Stimulated activated CD8-positive, alpha-beta memory T cell treated with anti-CD3 and anti-CD28 coated beads, Interleukin-15, amount 100 ng/mL, for 4 hours (primary cell): ENCODE data around the gene STARD9.
A peak's percentile ranks its signal among the peaks of the same experiment; 100 is the strongest.
"Not testable (repeated sequence)": the region's sequence is repeated elsewhere in the genome, so short reads cannot be mapped to it uniquely, and the experiment has no call there.

Experiments used
- DNase-seq, 2 donors: peaks; one replicate each; pipeline ENCODE4 v3.0.0-alpha.2; 2020; ENCODE audit warnings: low read depth in 2 of 2

The STARD9 gene

DNA sequence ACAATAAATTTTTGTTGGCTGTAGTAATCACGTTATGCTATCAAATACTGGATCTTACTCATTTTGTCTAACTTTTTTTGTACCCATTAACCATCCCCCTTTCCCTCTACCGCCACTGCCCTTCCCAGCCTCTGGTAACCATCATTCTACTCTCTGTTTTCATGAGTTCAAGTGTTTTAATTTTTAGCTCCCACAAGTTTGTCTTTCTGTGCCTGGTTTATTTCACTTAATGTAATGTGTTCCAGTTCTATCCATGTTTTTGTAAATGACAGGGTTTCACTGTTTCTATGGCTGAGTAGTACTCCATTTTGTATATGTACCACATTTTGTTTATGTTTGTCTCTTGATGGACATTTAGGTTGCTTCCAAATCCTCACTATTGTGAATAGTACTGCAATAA is 52.1 kb downstream of the STARD9 start:
- DNase-seq: no peak

GRCh38 chr15:42628761-42629160 is 53.4 kb downstream of the STARD9 start:
- DNase-seq: no peak

DNA sequence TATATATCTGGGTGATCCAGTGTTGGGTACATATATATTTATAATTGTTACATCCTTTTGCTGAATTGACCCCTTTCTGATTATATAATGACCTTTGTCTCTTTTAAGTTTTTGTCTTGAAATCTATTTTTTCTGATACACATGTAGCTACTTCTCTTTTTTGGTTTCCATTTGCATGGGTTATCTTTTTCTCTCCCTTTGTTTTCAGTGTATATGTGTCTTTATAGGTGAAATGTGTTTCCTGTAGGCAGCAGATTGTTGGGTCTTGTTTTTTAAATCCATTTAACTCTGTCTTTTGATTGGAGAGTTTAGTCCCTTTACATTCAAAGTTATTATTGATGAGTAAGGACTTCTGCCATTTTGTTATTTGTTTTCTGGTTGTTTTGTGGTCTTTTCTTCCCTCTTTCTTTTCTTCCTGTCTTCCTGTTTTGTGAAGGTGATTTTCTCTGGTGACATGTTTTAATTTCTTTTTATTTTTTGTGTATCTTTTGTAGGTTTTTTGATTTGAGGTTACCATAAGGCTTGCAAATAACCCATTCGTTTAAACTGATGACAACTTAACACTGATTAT is 56.8 kb downstream of the STARD9 start:
- no peak for DNase-seq

- no peak for DNase-seq
Measured at GRCh38 chr15:42640109-42640508, 64.7 kb downstream of the STARD9 start.

DNA sequence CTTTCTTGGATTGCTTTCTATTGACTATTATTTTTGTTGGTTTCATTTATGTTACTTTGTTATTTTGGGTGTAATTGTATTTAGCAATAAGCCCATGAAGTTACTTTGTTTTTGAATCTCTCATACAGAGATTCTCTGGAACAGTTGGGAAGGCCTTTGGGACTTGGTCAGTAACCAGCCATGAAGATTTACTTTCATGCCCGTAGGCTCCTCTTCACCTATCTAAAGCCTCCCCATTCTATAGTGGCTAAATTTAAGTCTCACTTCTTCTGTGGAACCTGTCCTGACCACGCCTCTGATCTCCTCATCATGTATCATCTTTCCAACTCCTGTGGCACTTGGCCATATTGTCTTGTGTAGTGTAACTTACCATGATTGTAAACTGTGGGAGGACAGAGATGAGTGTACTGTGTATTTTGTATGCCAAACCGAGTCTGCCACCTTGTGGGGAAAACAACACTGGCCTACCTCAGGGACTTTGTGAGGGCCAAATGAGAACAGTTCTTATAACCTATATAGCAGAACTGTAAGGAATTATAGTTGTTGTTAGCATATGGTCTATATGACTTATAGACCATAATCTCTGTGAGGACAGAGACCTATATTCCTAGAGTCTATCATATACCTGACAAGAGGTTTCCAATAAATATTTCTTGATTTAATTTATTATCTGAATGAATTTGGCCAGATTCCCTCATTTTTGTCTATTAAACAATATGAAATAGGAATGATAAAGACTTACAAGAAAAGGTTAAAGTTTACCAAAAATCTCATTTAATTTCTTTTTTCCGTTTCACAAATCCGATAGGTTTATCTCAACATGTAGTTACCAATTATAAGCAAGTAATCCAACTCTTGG is 75.0 kb downstream of the STARD9 start:
- DNase-seq: peak in 1 of 2 donors; percentile 18

GRCh38 chr15:42665827-42666226 is 90.4 kb downstream of the STARD9 start:
- no peak for DNase-seq

DNA sequence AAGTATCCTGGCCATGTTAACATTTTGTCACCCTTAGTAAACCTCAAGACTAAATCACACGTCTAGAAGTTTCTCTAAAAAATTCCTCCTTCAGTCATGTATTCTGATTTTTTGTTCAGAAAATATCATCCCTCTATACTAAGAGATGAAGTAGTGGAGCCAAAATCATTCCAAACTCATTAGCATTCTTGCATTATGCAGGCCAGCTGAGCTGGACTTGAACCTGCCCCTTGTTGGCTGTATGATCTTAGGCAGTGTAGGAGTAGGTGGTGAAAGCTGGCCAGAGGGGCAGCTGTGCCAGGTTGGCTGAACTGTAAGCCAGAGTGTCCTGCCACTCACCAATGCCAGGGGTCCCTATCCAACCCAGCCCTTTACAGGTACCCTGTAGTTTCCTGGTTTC is 92.4 kb downstream of the STARD9 start:
- no peak for DNase-seq

GRCh38 chr15:42670451-42670850 is 95.0 kb downstream of the STARD9 start:
- DNase-seq: no peak

GRCh38 chr15:42672444-42672843 is 97.0 kb downstream of the STARD9 start:
- DNase-seq: no peak

DNA sequence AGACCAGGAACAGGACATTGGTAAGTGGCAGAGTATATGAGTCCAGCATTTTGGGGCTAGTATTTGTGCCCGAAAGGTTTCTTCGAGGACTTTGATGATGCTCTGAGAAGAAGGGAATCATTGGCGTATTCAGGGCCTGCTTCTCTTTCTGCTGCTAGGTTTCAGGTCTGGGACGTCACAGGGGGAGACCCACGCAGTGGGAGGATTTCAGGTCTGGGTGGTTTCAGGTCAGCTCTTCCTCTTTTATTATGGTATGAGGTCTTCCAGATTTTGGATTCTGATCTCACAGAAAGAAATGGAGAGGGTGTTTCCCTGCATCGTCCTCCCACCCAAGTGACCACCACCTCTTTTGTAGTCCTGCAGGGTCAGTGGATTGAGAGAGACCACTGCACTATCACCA is 99.1 kb downstream of the STARD9 start:
- DNase-seq: no peak

GRCh38 chr15:42675021-42675420 is 99.6 kb downstream of the STARD9 start:
- no peak for DNase-seq

DNA sequence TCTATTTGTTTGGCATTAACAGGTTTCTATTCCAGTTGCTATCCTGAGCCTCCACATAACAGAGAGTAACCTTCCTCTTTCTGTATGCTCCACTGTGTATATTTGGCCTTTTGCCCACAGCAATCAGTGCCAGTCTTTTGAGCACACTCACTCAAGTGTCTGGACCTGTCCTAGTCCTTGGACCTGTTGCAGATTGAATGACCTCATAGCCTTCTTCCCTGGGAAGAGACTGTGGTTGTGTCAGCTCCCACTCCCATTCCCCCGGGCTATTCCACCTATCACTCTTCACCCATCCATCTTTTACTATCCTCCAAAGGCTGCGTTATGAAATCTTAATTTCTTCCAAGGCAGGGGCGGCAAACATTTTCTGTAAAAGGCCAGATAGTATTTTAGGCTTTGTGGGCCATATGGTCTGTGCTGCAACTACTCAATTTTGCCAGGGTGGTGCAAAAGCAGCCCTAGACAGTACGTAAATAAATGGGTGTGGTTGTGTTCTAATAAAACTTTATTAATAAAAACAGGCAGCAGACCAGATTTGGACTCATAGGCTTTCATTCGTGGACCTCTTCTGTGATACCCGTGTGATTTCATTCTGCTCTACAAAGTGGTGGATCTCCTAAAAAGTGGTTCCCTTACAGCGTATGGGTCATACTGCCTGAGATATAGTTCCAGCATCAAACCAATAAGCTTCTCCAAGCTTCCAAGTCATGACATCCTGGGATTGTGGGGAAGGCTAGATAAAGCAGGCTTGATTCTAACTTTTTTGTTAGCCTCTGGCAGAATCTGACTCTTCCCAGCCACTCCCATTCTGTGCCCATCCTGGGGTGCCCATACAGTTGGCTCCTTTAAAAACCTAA is 104.1 kb downstream of the STARD9 start:
- no peak for DNase-seq

GRCh38 chr15:42680142-42680482 is 104.7 kb downstream of the STARD9 start:
- not testable (repeated sequence) for DNase-seq

DNA sequence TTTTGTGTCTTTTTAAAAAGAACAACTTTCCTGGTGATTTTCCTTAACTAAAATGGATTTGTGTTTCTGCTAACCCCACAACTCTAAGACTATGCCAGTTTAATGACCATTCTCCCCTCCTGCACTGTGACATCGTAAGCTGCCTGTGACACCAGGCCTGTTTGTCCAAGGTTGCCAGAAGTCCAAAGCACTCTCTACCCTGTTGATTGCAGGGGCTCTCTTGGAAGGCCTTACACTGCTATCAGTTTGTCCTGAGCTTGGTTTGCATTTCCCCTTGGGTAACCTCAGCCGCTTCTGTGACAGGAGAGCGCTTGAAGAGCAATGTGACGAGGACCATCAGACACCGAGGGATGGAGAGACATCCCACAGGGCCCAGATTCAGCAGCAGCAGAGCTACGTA is 105.7 kb downstream of the STARD9 start:
- no peak for DNase-seq

DNA sequence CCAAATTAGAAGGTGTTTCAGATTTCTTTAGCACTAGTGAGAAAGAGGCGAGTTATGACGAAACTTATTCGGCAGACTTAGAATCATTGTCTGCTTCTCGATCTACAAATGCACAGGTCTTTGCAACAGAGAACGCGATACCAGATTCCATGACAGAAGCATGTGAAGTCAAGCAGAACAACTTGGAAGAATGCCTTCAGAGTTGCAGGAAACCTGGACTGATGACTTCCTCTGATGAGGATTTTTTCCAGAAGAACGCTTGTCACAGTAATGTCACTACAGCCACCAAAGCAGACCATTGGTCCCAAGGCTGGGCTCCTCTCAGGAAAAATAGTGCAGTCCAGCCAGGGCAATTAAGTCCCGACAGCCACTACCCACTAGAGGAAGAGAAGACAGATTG is 110.9 kb downstream of the STARD9 start:
- DNase-seq: no peak

- DNase-seq: no peak
Measured at GRCh38 chr15:42687740-42688139, 112.3 kb downstream of the STARD9 start.

DNA sequence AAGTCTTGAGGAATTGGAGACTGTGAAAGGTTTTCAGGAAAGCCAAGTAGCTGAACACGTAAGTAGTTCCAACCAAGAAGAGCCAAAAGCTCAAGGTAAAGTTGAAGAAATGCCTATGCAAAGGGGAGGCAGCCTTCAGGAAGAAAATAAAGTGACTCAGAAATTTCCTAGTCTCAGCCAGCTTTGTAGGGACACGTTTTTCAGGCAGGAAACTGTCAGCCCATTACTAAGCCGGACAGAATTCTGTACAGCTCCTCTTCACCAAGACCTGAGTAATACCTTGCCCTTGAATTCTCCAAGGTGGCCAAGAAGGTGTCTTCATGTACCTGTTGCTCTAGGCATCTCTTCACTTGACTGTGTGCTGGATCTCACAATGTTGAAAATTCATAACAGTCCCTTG is 112.9 kb downstream of the STARD9 start:
- no peak for DNase-seq

DNA sequence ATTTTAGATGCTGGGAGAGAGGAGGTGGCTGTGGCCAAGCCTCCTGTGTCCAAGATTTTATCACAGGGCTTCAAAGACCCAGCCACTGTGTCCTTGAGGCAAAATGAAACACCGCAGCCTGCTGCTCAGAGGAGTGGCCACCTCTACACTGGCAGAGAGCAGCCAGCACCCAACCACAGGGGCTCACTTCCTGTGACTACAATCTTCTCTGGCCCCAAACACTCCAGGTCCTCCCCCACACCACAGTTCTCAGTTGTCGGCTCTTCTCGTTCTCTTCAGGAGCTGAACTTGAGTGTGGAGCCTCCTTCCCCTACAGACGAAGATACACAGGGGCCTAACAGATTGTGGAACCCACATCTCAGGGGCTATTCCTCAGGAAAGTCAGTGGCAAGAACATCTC is 115.9 kb downstream of the STARD9 start:
- no peak for DNase-seq

DNA sequence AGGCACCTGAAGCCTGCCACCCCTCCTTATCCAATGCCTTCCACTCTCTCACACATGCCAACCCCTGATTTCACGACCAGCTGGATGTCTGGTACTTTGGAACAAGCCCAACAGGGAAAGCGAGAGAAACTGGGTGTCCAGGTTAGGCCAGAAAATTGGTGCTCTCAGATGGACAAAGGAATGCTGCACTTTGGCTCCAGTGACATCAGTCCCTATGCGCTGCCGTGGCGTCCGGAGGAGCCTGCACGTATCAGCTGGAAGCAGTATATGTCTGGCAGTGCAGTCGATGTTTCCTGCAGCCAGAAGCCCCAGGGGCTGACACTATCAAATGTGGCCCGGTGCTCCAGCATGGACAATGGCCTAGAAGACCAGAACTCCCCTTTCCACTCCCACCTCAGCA is 116.4 kb downstream of the STARD9 start:
- DNase-seq: no peak

DNA sequence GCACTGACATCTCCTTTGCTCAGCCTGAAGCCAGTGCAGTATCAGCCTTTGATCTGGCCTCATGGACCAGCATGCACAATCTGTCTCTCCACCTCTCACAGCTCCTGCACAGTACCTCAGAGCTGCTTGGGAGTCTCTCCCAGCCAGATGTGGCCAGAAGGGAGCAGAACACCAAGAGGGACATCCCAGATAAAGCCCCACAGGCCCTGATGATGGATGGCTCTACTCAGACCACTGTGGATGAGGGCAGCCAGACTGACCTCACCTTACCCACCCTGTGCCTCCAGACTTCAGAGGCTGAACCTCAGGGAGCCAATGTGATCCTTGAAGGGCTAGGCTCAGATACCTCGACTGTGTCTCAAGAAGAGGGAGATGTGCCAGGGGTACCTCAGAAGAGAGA is 117.1 kb downstream of the STARD9 start:
- DNase-seq: no peak

GRCh38 chr15:42692997-42693396 is 117.6 kb downstream of the STARD9 start:
- DNase-seq: no peak

- no peak for DNase-seq
Measured at GRCh38 chr15:42693496-42693895, 118.1 kb downstream of the STARD9 start.

DNA sequence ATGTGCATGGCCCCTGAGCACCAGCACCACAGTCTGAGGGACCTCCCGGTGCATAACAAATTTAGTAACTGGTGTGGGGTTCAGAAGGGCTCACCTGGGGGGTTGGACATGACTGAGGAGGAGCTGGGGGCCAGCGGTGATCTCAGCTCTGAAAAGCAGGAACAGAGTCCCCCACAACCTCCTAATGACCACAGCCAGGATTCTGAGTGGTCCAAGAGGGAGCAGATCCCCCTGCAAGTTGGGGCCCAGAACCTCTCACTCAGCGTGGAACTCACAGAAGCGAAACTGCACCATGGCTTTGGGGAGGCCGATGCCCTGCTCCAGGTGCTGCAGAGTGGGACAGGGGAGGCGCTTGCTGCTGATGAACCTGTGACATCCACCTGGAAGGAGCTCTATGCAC is 118.5 kb downstream of the STARD9 start:
- DNase-seq: no peak
